HK-2 (cell line): ENCODE data around the gene PLD5.
"Not testable (repeated sequence)": the region's sequence is repeated elsewhere in the genome, so short reads cannot be mapped to it uniquely, and the experiment has no call there.

Experiments
- DNase-seq: peaks from one replicate; pipeline ENCODE4 v3.0.0-alpha.2; 2018; ENCODE audit not compliant: unreplicated experiment

PLD5 gene

GRCh38 chr1:242282758-242283485 lies 241.6 kb downstream of the PLD5 start:
- DNase-seq = not testable (repeated sequence)

- not testable (repeated sequence) for DNase-seq
These were observed 246.1 kb downstream of the PLD5 start for GRCh38 chr1:242278406-242278805.

DNA sequence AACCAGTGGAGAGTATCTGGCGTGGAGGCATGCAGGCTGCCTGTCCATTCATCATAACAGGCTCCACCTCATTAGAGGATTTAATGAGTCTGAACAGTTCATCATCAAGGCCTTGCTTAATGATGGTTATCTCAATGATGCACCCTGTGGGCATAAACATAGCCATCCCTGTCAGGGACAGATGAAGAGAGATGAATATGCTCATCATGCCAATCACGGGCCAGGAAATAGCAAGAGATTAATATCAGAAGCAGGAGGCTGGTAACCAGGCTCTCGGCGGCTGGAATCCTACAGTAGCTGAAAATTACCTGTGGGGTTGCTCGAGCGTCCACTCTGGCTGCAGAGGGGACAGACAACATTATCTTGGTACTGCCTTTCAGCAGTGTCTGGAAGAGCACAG lies 247.7 kb downstream of the PLD5 start:
- not testable (repeated sequence) for DNase-seq

GRCh38 chr1:242267004-242267403 lies 257.5 kb downstream of the PLD5 start:
- DNase-seq = not testable (repeated sequence)

DNA sequence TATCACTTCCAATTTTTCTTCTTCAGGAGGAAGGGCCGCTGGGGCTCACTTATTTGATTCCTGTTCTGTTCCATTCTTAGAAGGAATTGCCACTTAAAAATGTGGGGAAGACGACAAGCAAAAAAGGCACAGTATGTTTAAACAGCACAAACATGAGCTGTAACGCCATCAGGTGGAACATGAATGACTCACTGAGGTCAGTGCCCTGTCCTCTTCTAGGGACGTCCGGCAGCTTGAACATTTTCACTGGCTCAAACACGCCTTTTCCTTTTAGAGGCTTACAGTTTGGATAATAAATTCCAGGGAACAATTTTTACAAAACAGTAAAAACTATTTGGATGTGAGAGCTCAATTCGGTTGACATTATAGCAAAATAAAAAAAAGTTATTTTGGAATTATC lies 260.1 kb downstream of the PLD5 start:
- DNase-seq = not testable (repeated sequence)

GRCh38 chr1:242245255-242245654 lies 279.2 kb downstream of the PLD5 start:
- no peak for DNase-seq

- no peak for DNase-seq
These were observed 281.0 kb downstream of the PLD5 start for GRCh38 chr1:242243472-242243871.

- DNase-seq = no peak
These were observed 281.5 kb downstream of the PLD5 start for GRCh38 chr1:242242983-242243382.

GRCh38 chr1:242241936-242242335 lies 282.6 kb downstream of the PLD5 start:
- DNase-seq = no peak

- DNase-seq = no peak
These were observed 283.8 kb downstream of the PLD5 start for GRCh38 chr1:242240691-242241090.

- no peak for DNase-seq
These were observed 284.4 kb downstream of the PLD5 start for GRCh38 chr1:242240077-242240476.

- no peak for DNase-seq
These were observed 285.1 kb downstream of the PLD5 start for GRCh38 chr1:242239398-242239797.

DNA sequence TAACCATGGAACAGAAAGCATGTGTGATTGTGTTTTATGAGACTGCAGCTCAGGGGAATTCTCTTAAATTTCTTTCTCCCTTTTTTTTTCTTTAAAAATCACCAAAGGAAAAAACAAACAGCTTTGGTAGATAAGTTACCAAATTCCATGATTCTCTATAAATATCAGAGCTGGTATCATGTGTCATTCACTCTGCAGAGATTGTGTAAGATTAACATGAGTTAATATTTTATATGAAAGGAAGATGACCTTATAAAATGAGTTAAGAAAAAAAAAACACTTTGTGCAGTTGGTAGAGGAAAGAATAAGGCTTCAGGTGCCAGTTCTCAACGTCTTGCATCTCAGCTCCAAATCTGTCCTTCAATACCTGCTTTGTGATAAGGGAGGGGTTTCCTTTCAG lies 287.4 kb downstream of the PLD5 start:
- DNase-seq = no peak

DNA sequence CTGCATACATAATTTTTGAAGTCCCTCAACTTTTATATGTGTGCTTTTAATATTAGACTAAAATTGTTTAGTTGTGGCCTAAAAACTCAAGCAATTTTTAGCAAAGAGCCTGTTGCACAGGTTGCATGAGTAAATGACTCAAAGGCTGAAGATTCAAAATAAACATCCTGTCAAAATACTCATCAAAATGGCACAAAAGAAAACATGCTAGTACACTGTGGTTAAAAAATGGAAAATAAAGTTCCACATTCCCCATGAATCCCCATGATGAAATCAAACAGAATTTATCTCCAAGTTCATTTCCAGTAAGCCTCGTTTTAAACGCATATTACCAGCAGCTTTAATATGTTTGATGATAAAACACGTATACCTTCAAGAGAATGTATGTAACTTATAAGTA lies 295.5 kb downstream of the PLD5 start:
- DNase-seq = no peak

GRCh38 chr1:242225767-242226573 lies 298.5 kb downstream of the PLD5 start:
- no peak for DNase-seq

- not testable (repeated sequence) for DNase-seq
These were observed 299.4 kb downstream of the PLD5 start for GRCh38 chr1:242224878-242225766.

DNA sequence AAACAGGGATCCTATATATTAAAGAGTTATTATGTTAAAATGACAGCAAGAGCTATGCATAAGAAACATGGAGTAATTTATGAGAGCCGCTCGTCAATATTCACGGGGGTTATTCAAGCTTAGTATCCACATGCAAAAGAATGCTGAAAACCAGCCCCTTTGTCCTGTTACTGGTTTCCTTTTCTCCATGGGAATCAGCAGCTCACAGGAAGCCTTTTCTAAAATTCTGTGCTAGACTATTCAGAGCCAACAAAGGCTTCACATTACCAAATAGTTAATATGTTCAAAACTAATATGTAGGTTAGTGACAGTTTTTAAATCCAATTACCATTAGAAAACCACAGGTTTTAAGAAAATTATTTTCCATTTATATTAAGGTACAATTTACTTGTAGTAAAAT lies 300.0 kb downstream of the PLD5 start:
- no peak for DNase-seq

DNA sequence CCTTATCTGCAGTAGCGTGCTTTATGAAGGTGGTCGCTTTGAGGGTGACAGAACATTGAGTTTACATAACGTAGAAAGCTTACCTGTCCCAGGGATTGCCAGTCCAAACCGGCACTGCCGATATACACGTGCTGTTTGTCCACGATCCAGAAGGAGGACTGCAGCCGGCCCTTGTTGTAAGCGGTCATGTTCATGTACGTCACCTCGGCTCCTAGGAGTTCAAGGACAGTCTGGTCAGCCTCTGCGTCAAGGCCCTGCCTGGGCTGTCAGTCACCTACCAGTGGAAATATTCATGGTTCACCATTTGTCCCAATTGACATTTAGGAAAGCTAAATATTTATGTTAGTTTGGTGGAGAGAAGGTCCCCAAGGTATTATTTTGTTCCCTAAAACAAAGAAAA lies 304.6 kb downstream of the PLD5 start:
- no peak for DNase-seq

- DNase-seq = no peak
These were observed 305.1 kb downstream of the PLD5 start for GRCh38 chr1:242219298-242219901.

GRCh38 chr1:242216368-242216767 lies 308.1 kb downstream of the PLD5 start:
- no peak for DNase-seq

GRCh38 chr1:242214455-242214854 lies 310.0 kb downstream of the PLD5 start:
- not testable (repeated sequence) for DNase-seq

GRCh38 chr1:242212961-242213360 lies 311.5 kb downstream of the PLD5 start:
- DNase-seq = not testable (repeated sequence)
